Medulla oblongata (tissue), 1 donor: ENCODE results near the gene SYT12.

Experiments used
- DNase-seq: peaks from one replicate; pipeline ENCODE4 v3.0.0-alpha.2; 2015; ENCODE audit errors: extremely low spot score

The SYT12 gene

GRCh38 chr11:67099831-67100324 is 76.9 kb downstream of the SYT12 start:
- DNase-seq, result no peak
